GM12891 (cell line): ENCODE results near the gene PCDH1.

Experiments
- POLR2A ChIP-seq: IDR thresholded peaks from 2 replicates; pipeline ENCODE4 v1.6.1; 2011; ENCODE audit warnings: low read depth, low read length, control low read depth
- TAF1 ChIP-seq: IDR thresholded peaks from 2 replicates; pipeline ENCODE4 v1.6.1; 2011; ENCODE audit warnings: low read depth, low read length, control low read depth

DNA sequence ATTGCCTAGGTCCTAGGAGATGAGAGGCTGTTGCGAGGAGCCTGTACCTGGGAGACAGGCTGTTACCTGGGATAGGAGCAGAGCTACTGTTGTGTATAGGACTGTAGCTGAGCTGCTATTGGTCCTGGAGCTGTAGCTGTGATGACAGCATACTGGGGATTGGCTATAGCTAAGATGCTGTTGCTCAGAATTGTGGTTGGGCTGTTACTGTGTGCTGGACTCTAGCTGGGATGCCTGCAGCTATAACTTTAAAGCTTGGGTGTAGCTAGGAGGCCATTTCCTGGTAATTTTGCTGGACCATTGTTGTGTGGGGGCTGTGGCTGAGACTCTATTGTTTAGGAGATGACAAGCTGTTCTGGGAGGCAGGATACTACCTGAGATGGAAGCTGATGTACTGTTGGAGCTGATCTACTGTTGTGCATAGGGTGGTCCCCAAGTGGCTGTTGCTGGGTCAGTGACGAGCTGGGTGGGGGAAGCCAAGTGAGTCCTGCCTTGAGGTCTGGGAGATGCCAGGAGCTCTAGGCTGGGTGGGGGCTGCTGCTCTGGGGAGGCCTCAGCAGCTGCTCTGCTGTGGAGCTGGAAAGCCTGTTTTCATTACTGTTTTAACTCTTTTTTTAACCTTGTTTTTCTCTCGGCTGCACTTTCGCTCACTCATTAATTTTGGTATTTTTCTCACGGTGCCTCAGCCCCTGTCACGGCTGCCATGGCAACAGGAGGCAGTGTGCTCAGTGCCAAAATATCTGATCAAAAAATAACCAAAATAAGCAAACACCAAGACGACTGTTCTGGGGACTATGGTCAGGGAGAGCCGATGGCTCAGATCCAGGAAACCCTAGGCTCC lies 3.0 kb upstream of the PCDH1 start:
- TF ChIP-seq POLR2A (no peak), TAF1 (no peak)
